ENCODE data around the gene COLEC12.

Gene COLEC12

GRCh38 chr18:361100-361732 is 139.3 kb downstream of the COLEC12 start:
- TF ChIP-seq PPARA (CRISPR knock-in tag; IDR thresholded peaks at IDR 0.05; ENCODE audit: borderline replicate concordance) (no peak), CSDC2 (CRISPR knock-in tag; IDR thresholded peaks at IDR 0.05) (no peak), ZNF8 (CRISPR knock-in tag; IDR thresholded peaks at IDR 0.05) (no peak), TOX (CRISPR knock-in tag; IDR thresholded peaks at IDR 0.05; ENCODE audit: borderline replicate concordance) (no peak), ARNTL (CRISPR knock-in tag; IDR thresholded peaks at IDR 0.05; ENCODE audit: borderline replicate concordance, low read depth) (no peak)
- TF ChIP-seq, protein P1, sequence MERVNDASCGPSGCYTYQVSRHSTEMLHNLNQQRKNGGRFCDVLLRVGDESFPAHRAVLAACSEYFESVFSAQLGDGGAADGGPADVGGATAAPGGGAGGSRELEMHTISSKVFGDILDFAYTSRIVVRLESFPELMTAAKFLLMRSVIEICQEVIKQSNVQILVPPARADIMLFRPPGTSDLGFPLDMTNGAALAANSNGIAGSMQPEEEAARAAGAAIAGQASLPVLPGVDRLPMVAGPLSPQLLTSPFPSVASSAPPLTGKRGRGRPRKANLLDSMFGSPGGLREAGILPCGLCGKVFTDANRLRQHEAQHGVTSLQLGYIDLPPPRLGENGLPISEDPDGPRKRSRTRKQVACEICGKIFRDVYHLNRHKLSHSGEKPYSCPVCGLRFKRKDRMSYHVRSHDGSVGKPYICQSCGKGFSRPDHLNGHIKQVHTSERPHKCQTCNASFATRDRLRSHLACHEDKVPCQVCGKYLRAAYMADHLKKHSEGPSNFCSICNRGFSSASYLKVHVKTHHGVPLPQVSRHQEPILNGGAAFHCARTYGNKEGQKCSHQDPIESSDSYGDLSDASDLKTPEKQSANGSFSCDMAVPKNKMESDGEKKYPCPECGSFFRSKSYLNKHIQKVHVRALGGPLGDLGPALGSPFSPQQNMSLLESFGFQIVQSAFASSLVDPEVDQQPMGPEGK (CRISPR knock-in tag; IDR thresholded peaks at IDR 0.05; ENCODE audit: borderline replicate concordance) = no peak
- ATAC-seq = no peak

- ATAC-seq = no peak
- no peak for TF ChIP-seq PPARA (CRISPR knock-in tag; IDR thresholded peaks at IDR 0.05; ENCODE audit: borderline replicate concordance)
- no peak for TF ChIP-seq GLIS3 (CRISPR knock-in tag; IDR thresholded peaks at IDR 0.05)
- no peak for TF ChIP-seq ZFP30 (CRISPR knock-in tag; IDR thresholded peaks at IDR 0.05)
- no peak for TF ChIP-seq ISL1 (CRISPR knock-in tag; IDR thresholded peaks at IDR 0.05)
- TF ChIP-seq, protein P1 (CRISPR knock-in tag; IDR thresholded peaks at IDR 0.05; ENCODE audit: borderline replicate concordance) = no peak
- no peak for TF ChIP-seq ZNF70 (CRISPR knock-in tag; IDR thresholded peaks at IDR 0.05)
- no peak for TF ChIP-seq RARB (CRISPR knock-in tag; IDR thresholded peaks at IDR 0.05)
- TF ChIP-seq POU6F1 (CRISPR knock-in tag; IDR thresholded peaks at IDR 0.05; ENCODE audit: borderline replicate concordance, low read depth) = no peak
- no peak for TF ChIP-seq OSR1 (CRISPR knock-in tag; IDR thresholded peaks at IDR 0.05)
- TF ChIP-seq TSHZ2 (CRISPR knock-in tag; IDR thresholded peaks at IDR 0.05) = no peak
- no peak for TF ChIP-seq ZNF8 (CRISPR knock-in tag; IDR thresholded peaks at IDR 0.05)
- no peak for TF ChIP-seq ZFP3 (CRISPR knock-in tag; IDR thresholded peaks at IDR 0.05)
- no peak for TF ChIP-seq BACH2 (CRISPR knock-in tag; IDR thresholded peaks at IDR 0.05; ENCODE audit: borderline replicate concordance)
- TF ChIP-seq CSRNP3 (CRISPR knock-in tag; IDR thresholded peaks at IDR 0.05) = no peak
- no peak for TF ChIP-seq ZC3H10 (CRISPR knock-in tag; IDR thresholded peaks at IDR 0.05)
- TF ChIP-seq ARNTL (CRISPR knock-in tag; IDR thresholded peaks at IDR 0.05; ENCODE audit: borderline replicate concordance, low read depth) = no peak
- no peak for TF ChIP-seq TCF4 (CRISPR knock-in tag; IDR thresholded peaks at IDR 0.05; ENCODE audit: borderline replicate concordance)
- no peak for TF ChIP-seq TOX (CRISPR knock-in tag; IDR thresholded peaks at IDR 0.05; ENCODE audit: borderline replicate concordance)
These were observed 139.8 kb downstream of the COLEC12 start for GRCh38 chr18:360676-361075.

DNA sequence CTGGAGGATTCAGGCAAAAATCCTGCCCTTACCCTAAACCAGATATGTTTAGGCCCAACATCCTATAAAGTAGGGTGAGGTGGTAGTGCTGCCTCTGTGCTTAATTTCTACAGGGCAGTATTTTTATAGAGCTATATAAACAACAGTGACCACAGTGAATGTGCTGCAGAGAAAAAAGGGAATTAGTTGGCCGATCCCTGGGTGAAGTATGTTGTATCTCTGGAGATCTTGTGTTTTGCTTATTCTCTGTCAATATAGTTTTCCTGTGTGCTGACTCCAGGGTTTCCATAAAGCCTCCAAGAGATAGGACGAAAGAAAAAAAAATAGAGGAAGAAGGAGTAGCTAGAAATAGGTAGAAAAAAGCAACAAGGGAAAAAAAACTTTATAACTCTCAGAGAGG is 143.7 kb downstream of the COLEC12 start:
- ATAC-seq = no peak
- TF ChIP-seq ZC3H10 (CRISPR knock-in tag; IDR thresholded peaks at IDR 0.05) (no peak), TCF4 (CRISPR knock-in tag; IDR thresholded peaks at IDR 0.05; ENCODE audit: borderline replicate concordance) (no peak), ESRRG (CRISPR knock-in tag; IDR thresholded peaks at IDR 0.05) (no peak), ARNTL (CRISPR knock-in tag; IDR thresholded peaks at IDR 0.05; ENCODE audit: borderline replicate concordance, low read depth) (no peak), ISL1 (CRISPR knock-in tag; IDR thresholded peaks at IDR 0.05) (no peak), PPARA (CRISPR knock-in tag; IDR thresholded peaks at IDR 0.05; ENCODE audit: borderline replicate concordance) (no peak), BACH2 (CRISPR knock-in tag; IDR thresholded peaks at IDR 0.05; ENCODE audit: borderline replicate concordance) (no peak), POU6F1 (CRISPR knock-in tag; IDR thresholded peaks at IDR 0.05; ENCODE audit: borderline replicate concordance, low read depth) (no peak), CREB5 (CRISPR knock-in tag; IDR thresholded peaks at IDR 0.05; ENCODE audit: low read depth) (no peak), RARB (CRISPR knock-in tag; IDR thresholded peaks at IDR 0.05) (no peak), SNAI2 (CRISPR knock-in tag; IDR thresholded peaks at IDR 0.05) (no peak), CSRNP3 (CRISPR knock-in tag; IDR thresholded peaks at IDR 0.05) (no peak), CSDC2 (CRISPR knock-in tag; IDR thresholded peaks at IDR 0.05) (no peak)

Data from SK-N-SH treated with all-trans-retinoic acid at 6 μM for 48 hours (cell line).